CD14-positive monocyte (primary cell): ENCODE measurements around the gene TRIM38. TPM values are rescaled to one million over a fixed set of nuclear protein-coding genes. Genes with fewer than 3 reads are reported as not detected.

ENCODE experiments used
- DNase-seq, 3 donors: peaks; one replicate each; pipeline ENCODE4 v3.0.0-alpha.2; 2011 to 2022
- H2AFZ ChIP-seq: 2 replicates; pipeline ENCODE4 v1.6.0; 2012; ENCODE audit warnings: mild to moderate bottlenecking, low read depth, low read length, inconsistent platforms; ENCODE audit not compliant: insufficient read depth, poor library complexity, severe bottlenecking
- H3K27ac ChIP-seq, 2 donors: 1 replicate in 1 of 2; 2 replicates in 1 of 2; pipeline ENCODE4 v1.5.1; 2012 to 2013; ENCODE audit warnings: low read length in 2 of 2, control low read depth in 1 of 2, inconsistent platforms in 1 of 2, low read depth in 1 of 2, mild to moderate bottlenecking in 1 of 2
- H3K27me3 ChIP-seq, 2 donors: one replicate each; pipeline versions ENCODE4 v1.6.0 to v1.6.1; 2011 to 2013; ENCODE audit warnings: low read length in 2 of 2; ENCODE audit not compliant: control insufficient read depth in 2 of 2, insufficient read depth in 2 of 2
- H3K36me3 ChIP-seq, 2 donors: replicated peaks in 1 of 2; 1 replicate in 1 of 2; 2 replicates in 1 of 2; pipeline versions ENCODE4 v1.5.1 to v1.6.1; 2012 to 2013; ENCODE audit warnings: low read length in 2 of 2, control low read depth in 1 of 2, inconsistent platforms in 1 of 2, mild to moderate bottlenecking in 1 of 2; ENCODE audit not compliant: insufficient read depth in 2 of 2, control insufficient read depth in 1 of 2
- H3K4me1 ChIP-seq, 2 donors: 1 replicate in 1 of 2; 2 replicates in 1 of 2; pipeline versions ENCODE4 v1.5.1 to v1.6.1; 2012 to 2013; ENCODE audit warnings: low read length in 2 of 2, control low read depth in 1 of 2, inconsistent platforms in 1 of 2, mild to moderate bottlenecking in 1 of 2, moderate library complexity in 1 of 2; ENCODE audit not compliant: insufficient read depth in 2 of 2, control insufficient read depth in 1 of 2
- H3K4me2 ChIP-seq: replicated peaks from 2 replicates; pipeline ENCODE3; 2012; ENCODE audit warnings: low read length, moderate library complexity, mild to moderate bottlenecking; ENCODE audit not compliant: poor library complexity, severe bottlenecking; ENCODE audit errors: extremely low read depth
- H3K4me3 ChIP-seq, 3 experiments: fragments of 200-600 bp in 1 of 3; sonication (generic) in 1 of 3; replicated peaks in 1 of 3; 1 replicate in 2 of 3; 2 replicates in 1 of 3; pipeline ENCODE4 v1.5.1; 2011 to 2013; ENCODE audit warnings: low read length in 3 of 3, mild to moderate bottlenecking in 3 of 3, control low read depth in 2 of 3, low read depth in 2 of 3, inconsistent platforms in 1 of 3, moderate library complexity in 1 of 3
- H3K79me2 ChIP-seq: 2 replicates; pipeline ENCODE4 v1.6.0; 2012; ENCODE audit warnings: mild to moderate bottlenecking, control low read depth, inconsistent platforms, low read length, moderate library complexity; ENCODE audit not compliant: insufficient read depth
- H3K9ac ChIP-seq: 2 replicates; pipeline ENCODE4 v1.6.0; 2017; ENCODE audit warnings: low read length, mild to moderate bottlenecking; ENCODE audit not compliant: insufficient read depth, poor library complexity, severe bottlenecking
- H3K9me3 ChIP-seq, 2 donors: replicated peaks in 1 of 2; 1 replicate in 1 of 2; 2 replicates in 1 of 2; pipeline versions ENCODE4 v1.5.1 to v1.6.1; 2012 to 2013; ENCODE audit warnings: low read length in 2 of 2, control low read depth in 1 of 2; ENCODE audit not compliant: control insufficient read depth in 1 of 2, insufficient read depth in 1 of 2
- H4K20me1 ChIP-seq: 2 replicates; pipeline ENCODE4 v1.6.0; 2012; ENCODE audit warnings: mild to moderate bottlenecking, low read length, control low read depth, moderate library complexity; ENCODE audit not compliant: insufficient read depth
- H3K27ac Mint-ChIP-seq, 7 donors: one replicate each; pipeline ENCODE4 v1.8.0; 2020; ENCODE audit warnings: mild to moderate bottlenecking in 7 of 7, mixed read lengths in 7 of 7, moderate library complexity in 6 of 7, inconsistent platforms in 2 of 7
- H3K27me3 Mint-ChIP-seq, 3 donors: one replicate each; pipeline ENCODE4 v1.8.0; 2021 to 2022; ENCODE audit warnings: low read depth in 3 of 3, mild to moderate bottlenecking in 3 of 3, mixed read lengths in 3 of 3, moderate library complexity in 3 of 3, inconsistent platforms in 1 of 3
- H3K36me3 Mint-ChIP-seq, 2 donors: one replicate each; pipeline ENCODE4 v1.8.0; 2020; ENCODE audit warnings: mixed read lengths in 2 of 2, inconsistent platforms in 1 of 2, mild to moderate bottlenecking in 1 of 2
- H3K4me1 Mint-ChIP-seq: one replicate; pipeline ENCODE4 v1.8.0; 2020; ENCODE audit warnings: mild to moderate bottlenecking, mixed read lengths
- H3K4me3 Mint-ChIP-seq, 2 donors: one replicate each; pipeline ENCODE4 v1.8.0; 2020; ENCODE audit warnings: mild to moderate bottlenecking in 2 of 2, mixed read lengths in 2 of 2, moderate library complexity in 1 of 2
- H3K9me3 Mint-ChIP-seq, 7 donors: one replicate each; pipeline ENCODE4 v1.8.0; 2020 to 2022; ENCODE audit warnings: mixed read lengths in 7 of 7, mild to moderate bottlenecking in 6 of 7, moderate library complexity in 6 of 7, inconsistent platforms in 2 of 7
- CTCF ChIP-seq: fragments of 200-600 bp; IDR thresholded peaks from one replicate; pipeline ENCODE4 v1.8.0; 2022; ENCODE audit warnings: antibody characterized with exemption, mild to moderate bottlenecking
- WGBS: methylation state at CpG from one replicate; pipeline ENCODE4 v1.1.5; 2013; ENCODE audit warnings: missing lambda C conversion rate; ENCODE audit not compliant: insufficient coverage; 5-methylcytosine and 5-hydroxymethylcytosine counted together
- intact Hi-C, 2 donors: fragments of 100-400 bp; cut with micrococcal nuclease; formaldehyde crosslinking; loops; one replicate each; pipeline versions ENCODE4 v1.15.0 to v1.15.1; 2023
- polyA plus RNA-seq, 3 donors: library from polyadenylated mRNA; depleted of rRNA in 1 of 3; unstranded in 2 of 3; stranded (reverse) in 1 of 3; fragments of 300-500 nt in 2 of 3; fragments of >200 nt in 1 of 3; fragmentation: Illumina TruSeq in 2 of 3; gene quantifications; 1 replicate in 2 of 3; 2 replicates in 1 of 3; pipeline ENCODE4 v1.2.3, GENCODE V29; 2012 to 2021

Gene TRIM38
- polyA plus RNA-seq, 3 donors: 4.1 to 23.2 (median 8.0) TPM

DNA sequence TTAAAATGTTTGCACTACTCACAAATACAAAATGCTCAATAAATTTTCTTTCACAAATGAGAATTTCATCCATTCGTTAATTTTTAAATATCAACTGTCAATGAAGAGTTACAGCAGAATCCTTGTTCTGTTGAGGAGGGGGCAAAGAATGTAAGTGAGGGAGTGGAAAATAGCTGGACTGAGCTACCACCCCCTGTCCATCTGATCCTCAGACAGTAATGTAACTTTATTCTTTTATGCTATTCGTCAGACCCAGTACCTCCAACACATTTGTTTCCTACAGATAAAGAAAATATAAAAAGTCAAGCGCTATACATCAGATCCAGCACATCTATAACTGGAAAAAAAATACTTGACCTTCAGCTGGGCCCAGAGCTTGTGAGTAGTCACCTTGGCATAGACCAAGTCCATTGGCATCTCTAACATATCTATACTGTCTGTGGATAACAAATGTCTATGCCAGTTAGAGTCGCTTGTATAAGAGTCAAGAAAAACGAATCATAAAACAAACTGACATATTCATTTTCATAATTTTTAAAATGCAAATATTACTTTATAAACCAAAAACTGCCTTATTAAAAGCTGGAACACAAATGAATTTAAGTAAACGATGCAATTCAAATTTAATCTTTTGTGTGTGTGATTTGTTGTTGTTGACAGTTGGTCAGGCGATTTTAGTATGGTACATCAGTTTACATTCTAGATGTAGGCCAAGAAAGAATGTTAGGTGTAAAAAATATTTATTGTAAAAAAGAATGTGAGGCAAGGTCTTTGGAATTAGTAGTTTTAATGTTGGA, 67.5 kb downstream of the TRIM38 start:
- Histone ChIP-seq H3K4me3 (no peak overlapping the region), H3K27me3 (no peaks in the 10 kb centered on the region), H4K20me1 (no peaks in the 10 kb centered on the region), H3K9ac (no peak overlapping the region), H3K36me3 (no peaks in the 10 kb centered on the region), H2AFZ (no peak overlapping the region), H3K27ac (no peak overlapping the region), H3K79me2 (no peaks in the 10 kb centered on the region), H3K4me1 (peaks cover 47 to 67% of the 10 kb centered on the region in 2 donors), H3K9me3 (no peaks in the 10 kb centered on the region), H3K4me2 (no peak overlapping the region)
- Mint-ChIP-seq H3K36me3 (no peaks in the 10 kb centered on the region), H3K4me3 (no peak overlapping the region), H3K27ac (peak overlapping the region in 1 of 7 donors; percentile 11), H3K27me3 (peaks cover 0 to 4% (median 3%) of the 10 kb centered on the region in 3 donors), H3K9me3 (peaks cover 0 to 2% (median 0%) of the 10 kb centered on the region in 7 donors), H3K4me1 (peaks cover 57% of the 10 kb centered on the region)
- intact Hi-C loops: loop anchor here (10.0 kb wide), 3 partner anchors 65 to 1105 kb away; partner anchors contain the start of gene TRIM38 (in 1 of the 2)
- DNase-seq: no peak
- WGBS: 100% methylated on average over 1 of the region's 7 CpGs
- no peak for TF ChIP-seq CTCF

DNA sequence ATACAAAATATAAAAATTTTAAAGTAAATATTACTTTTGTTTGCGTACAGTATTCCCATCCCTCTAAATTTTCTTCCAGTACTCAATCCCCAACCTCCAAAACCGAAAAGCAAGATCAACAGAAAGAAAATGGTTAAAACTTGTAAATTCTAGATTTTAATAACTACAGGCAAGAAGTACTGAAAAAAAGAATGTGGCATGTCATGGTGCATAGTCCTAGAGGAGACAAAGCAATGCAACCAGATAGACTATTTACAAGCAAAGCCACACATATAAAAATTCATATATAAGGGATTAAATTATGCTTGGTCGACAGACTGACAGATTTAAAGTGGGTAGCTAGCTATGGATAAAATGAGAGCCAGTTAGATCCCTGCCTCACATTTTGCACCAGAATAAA, 68.1 kb downstream of the TRIM38 start:
- H3K36me3 ChIP-seq: no peaks in the 10 kb centered on the region
- Mint-ChIP-seq H3K27ac (no peak overlapping the region), H3K4me1 (peaks cover 53% of the 10 kb centered on the region), H3K4me3 (no peak overlapping the region), H3K27me3 (peaks cover 0 to 4% (median 3%) of the 10 kb centered on the region in 3 donors), H3K9me3 (peaks cover 0 to 2% (median 0%) of the 10 kb centered on the region in 7 donors), H3K36me3 (no peaks in the 10 kb centered on the region)
- H2AFZ ChIP-seq: no peak overlapping the region
- intact Hi-C loops: loop anchor here (10.0 kb wide), 2 partner anchors 244 to 1104 kb away; a partner anchor contains a TSS
- H3K4me3 ChIP-seq: no peak overlapping the region
- no peak overlapping the region for H3K4me2 ChIP-seq
- H3K27me3 ChIP-seq: no peaks in the 10 kb centered on the region
- H3K9me3 ChIP-seq: no peaks in the 10 kb centered on the region
- H3K4me1 ChIP-seq: peaks cover 46 to 60% of the 10 kb centered on the region in 2 donors
- H3K79me2 ChIP-seq: no peaks in the 10 kb centered on the region
- no peaks in the 10 kb centered on the region for H4K20me1 ChIP-seq
- no peak for TF ChIP-seq CTCF
- WGBS: no CpG with 5 or more reads among the region's 3 CpGs
- no peak overlapping the region for H3K27ac ChIP-seq
- DNase-seq: no peak
- H3K9ac ChIP-seq: no peak overlapping the region
